GM12891 (cell line): ENCODE measurements around the gene ERFE.

Experiments used
- DNase-seq: peaks from one replicate; pipeline ENCODE4 v3.0.0; 2011; ENCODE audit warnings: low spot score; ENCODE audit not compliant: insufficient read length
- FAIRE-seq: peaks from 2 replicates; lab custom pipeline; 2011; peaks lifted over from hg19 to GRCh38; lab: Jason Lieb, UNC
- PAX5 ChIP-seq: IDR thresholded peaks from 2 replicates; pipeline ENCODE4 v1.6.1; 2011; ENCODE audit warnings: low read length, moderate library complexity, mild to moderate bottlenecking; ENCODE audit not compliant: insufficient read depth, severe bottlenecking
- POLR2A ChIP-seq: IDR thresholded peaks from 2 replicates; pipeline ENCODE4 v1.6.1; 2011; ENCODE audit warnings: low read depth, low read length, control low read depth
- POLR2AphosphoS5 ChIP-seq: IDR thresholded peaks from 2 replicates; pipeline ENCODE4 v1.6.1; 2011; ENCODE audit warnings: low read depth, low read length, control low read depth
- POU2F2 ChIP-seq: IDR thresholded peaks from 2 replicates; pipeline ENCODE4 v1.6.1; 2011; ENCODE audit warnings: low read depth, mild to moderate bottlenecking, control low read depth, low read length, moderate library complexity
- SPI1 ChIP-seq: IDR thresholded peaks from 2 replicates; pipeline ENCODE4 v1.6.1; 2011; ENCODE audit warnings: low read depth, low read length, control low read depth
- TAF1 ChIP-seq: IDR thresholded peaks from 2 replicates; pipeline ENCODE4 v1.6.1; 2011; ENCODE audit warnings: low read depth, low read length, control low read depth

ERFE gene

GRCh38 chr2:238174701-238175100 is 15.9 kb downstream of the ERFE start:
- DNase-seq (no peak), FAIRE-seq (no peak)

GRCh38 chr2:238176613-238177012 is 17.8 kb downstream of the ERFE start:
- TF ChIP-seq SPI1: no peak
- no peak for TF ChIP-seq POLR2AphosphoS5
- no peak for TF ChIP-seq PAX5
- no peak for TF ChIP-seq TAF1
- no peak for TF ChIP-seq POU2F2
- no peak for TF ChIP-seq POLR2A
- FAIRE-seq (no peak), DNase-seq (no peak)

More at GRCh38 chr2:238174701-238175100, 15.9 kb downstream of the ERFE start:
- TF ChIP-seq SPI1 (no peak), POLR2A (no peak), POLR2AphosphoS5 (peak; percentile 42; the same call in 1 of the 2 replicates), PAX5 (no peak), TAF1 (no peak)

DNA sequence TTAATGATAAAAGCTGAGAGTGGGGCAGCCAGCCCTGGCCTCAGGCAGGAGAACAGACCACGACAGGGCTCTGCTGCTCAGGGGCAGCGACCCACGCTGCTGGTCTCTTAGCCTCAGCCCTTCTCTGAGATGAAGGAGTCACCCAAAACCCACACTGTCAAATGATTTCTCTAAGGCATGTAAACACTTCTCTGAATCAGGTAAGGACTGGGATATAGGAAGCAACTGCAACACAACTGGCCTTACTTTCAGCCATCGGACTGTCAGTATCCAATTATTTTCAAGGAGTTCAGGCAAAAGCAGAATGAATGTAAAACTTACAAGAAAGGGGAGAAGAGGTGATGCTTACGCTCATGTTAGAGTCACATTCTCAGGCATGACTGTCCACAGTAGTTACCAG is 21.8 kb downstream of the ERFE start:
- TF ChIP-seq POLR2A (no peak), TAF1 (no peak), POU2F2 (no peak), POLR2AphosphoS5 (no peak), SPI1 (no peak), PAX5 (no peak)
- no peak for DNase-seq
- no peak for FAIRE-seq

- TF ChIP-seq POU2F2 (no peak), POLR2A (no peak), TAF1 (no peak), PAX5 (no peak), POLR2AphosphoS5 (no peak), SPI1 (no peak)
- FAIRE-seq (no peak), DNase-seq (no peak)
Measured at GRCh38 chr2:238182362-238182761, 23.6 kb downstream of the ERFE start.

GRCh38 chr2:238183821-238184220 is 25.1 kb downstream of the ERFE start:
- FAIRE-seq (no peak), DNase-seq (no peak)
- TF ChIP-seq PAX5: no peak
- no peak for TF ChIP-seq POU2F2
- TF ChIP-seq POLR2AphosphoS5: no peak
- no peak for TF ChIP-seq SPI1
- TF ChIP-seq TAF1: no peak

DNA sequence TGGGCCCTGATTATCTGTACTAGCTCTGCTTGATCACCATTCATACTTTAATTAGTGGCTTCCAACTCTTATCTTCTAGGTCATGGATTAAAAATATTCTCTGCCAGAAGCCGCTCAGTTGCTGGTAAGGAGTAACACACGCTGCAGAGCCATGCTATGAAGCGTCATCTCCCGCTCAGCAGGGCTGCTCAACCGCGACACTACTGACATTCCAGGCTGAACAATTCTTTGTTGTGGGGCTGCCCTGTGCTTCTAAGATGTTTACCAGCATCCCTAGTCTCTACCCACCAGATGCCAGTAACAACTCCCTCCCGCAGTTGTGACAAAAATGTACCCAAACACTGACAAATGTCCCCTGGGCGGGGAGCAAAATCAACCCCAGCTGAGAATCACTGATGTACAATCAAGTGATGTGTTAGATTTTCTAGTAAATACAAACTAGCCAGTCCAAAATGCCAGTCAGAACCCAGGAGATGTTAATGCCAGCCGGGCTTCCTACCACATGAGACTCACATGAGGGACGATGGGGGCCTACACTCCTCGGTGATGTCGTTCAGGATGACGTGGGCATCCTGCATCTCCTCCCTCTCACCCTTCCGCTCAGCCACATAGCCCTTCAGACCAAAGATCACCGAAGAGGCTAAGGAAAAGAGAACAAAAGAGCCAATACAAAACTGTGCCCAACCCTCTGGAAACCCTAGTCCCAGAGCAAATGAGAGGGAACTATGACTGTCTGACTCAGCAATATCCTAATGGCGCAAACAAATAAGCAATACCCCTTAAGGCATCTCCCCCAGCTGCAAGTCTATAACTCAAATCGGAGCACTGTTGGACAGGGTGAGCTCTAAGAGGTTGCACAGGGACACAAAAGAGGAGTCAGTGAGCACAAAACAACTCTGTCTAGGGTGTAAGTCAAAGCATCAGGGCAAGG is 29.1 kb downstream of the ERFE start:
- DNase-seq (no peak), FAIRE-seq (no peak)
- TF ChIP-seq POLR2A: no peak
- 0 out of 2 replicates have a peak, but pooled peaks have one; percentile 25 for TF ChIP-seq POLR2AphosphoS5

DNA sequence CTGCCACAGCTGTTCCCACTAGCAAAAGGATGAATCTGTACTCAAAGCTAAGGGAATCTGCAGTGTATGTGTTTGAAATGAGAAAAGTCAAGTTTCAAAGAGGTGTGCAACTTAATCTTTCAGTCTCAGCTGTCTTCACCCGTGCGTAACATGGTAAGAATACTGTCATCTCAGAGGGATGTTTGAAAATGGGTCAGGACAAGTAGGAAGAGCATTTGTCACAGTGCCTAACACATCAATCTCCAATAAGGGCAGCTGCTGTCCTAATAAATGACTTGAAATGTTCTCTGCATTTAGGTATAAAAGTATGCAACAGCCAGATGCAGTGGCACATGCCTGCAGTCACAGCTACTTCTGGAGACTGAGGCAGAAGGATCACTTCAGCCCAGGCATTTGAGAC is 31.7 kb downstream of the ERFE start:
- DNase-seq (no peak), FAIRE-seq (no peak)
- no peak for TF ChIP-seq SPI1
- TF ChIP-seq POLR2A: no peak
- TF ChIP-seq POLR2AphosphoS5: no peak
- TF ChIP-seq POU2F2: no peak
- no peak for TF ChIP-seq TAF1
- TF ChIP-seq PAX5: no peak

DNA sequence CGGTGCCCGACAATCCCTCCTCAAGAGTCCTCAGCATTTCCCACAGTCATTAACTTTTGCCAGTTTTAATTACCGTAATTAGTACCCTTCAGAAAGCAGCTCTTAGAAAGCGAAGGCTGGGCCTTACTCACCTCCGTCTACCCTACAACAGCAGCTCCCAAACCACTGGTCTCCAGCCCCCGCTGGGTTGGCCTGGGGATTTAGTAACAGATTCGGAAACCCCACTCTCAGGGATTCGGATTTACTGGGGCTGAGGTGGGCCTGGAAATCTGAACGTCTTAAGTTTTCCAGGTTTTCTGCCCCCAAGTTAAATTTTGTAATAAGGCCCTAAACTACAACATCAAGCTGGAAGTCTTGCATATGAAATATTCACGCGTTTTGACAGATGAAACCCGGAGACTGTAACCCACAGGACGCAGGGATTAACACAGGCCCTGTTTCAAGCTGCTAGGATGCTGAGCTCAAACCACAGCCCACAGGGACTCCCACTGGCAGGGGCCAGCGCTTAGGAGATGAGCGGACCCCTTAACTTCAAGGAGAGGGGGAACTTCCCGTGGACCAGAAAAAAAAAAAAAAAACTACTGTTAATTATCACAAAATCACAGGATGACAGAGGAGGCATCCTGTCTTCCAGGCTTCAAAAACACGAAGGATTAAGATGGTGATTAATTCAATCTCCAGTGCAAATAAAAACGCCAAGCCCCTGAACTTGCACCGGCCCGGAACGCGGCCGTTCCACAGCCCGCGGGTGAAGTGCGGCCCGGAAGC is 43.7 kb downstream of the ERFE start:
- DNase-seq: peak; percentile 19
- FAIRE-seq: peak; percentile 56
- TF ChIP-seq POU2F2: no peak
- TF ChIP-seq PAX5: no peak
- TF ChIP-seq POLR2A: no peak
- TF ChIP-seq TAF1: no peak
- no peak for TF ChIP-seq POLR2AphosphoS5
- no peak for TF ChIP-seq SPI1

- peak; percentile 95 for FAIRE-seq
Measured at GRCh38 chr2:238203094-238203972, 44.6 kb downstream of the ERFE start, which contains the start of gene ILKAP. ILKAP (minus strand) TSS chr2:238203695; CDS start chr2:238203553, 142 bp downstream.

More at GRCh38 chr2:238203094-238203972, 44.6 kb downstream of the ERFE start, which contains the start of gene ILKAP:
- DNase-seq: peak; percentile 99
- TF ChIP-seq POU2F2 (no peak), POLR2AphosphoS5 (peak; percentile 69), PAX5 (no peak), POLR2A (peak; percentile 71), TAF1 (no peak; the same call in 1 of the 2 replicates), SPI1 (no peak)
